Thoracic aorta (tissue), 2 donors: ENCODE results near the gene CFAP54. TPM values are rescaled to one million over a fixed set of nuclear protein-coding genes. Genes with fewer than 3 reads are reported as not detected.

ENCODE experiments used
- ATAC-seq: fragments of 150-250 bp; one replicate; pipeline ENCODE4 v1.8.0; 2017; ENCODE audit warnings: low read depth; ENCODE audit not compliant: insufficient number of reproducible peaks, low FRiP score
- DNase-seq: peaks from one replicate; pipeline ENCODE4 v3.0.0-alpha.2; 2020; ENCODE audit warnings: low spot score
- H3K27ac ChIP-seq, 2 donors: fragments of 200-600 bp; sonication (generic); 1 replicate in 1 of 2; 2 replicates in 1 of 2; pipeline ENCODE4 v1.5.1; 2016; ENCODE audit warnings: mild to moderate bottlenecking in 2 of 2, moderate library complexity in 2 of 2
- H3K27me3 ChIP-seq: fragments of 200-600 bp; sonication (generic); replicated peaks from 2 replicates; pipeline ENCODE4 v1.6.0; 2016; ENCODE audit warnings: mild to moderate bottlenecking; ENCODE audit not compliant: insufficient read depth
- H3K36me3 ChIP-seq: fragments of 200-600 bp; sonication (generic); one replicate; pipeline ENCODE4 v1.5.1; 2016
- H3K4me1 ChIP-seq, 2 donors: fragments of 200-600 bp; sonication (generic); 1 replicate in 1 of 2; 2 replicates in 1 of 2; pipeline versions ENCODE4 v1.5.1 to v1.6.0; 2016; ENCODE audit warnings: low read depth in 2 of 2, mild to moderate bottlenecking in 1 of 2; ENCODE audit not compliant: control insufficient read depth in 1 of 2
- H3K4me3 ChIP-seq: fragments of 200-600 bp; sonication (generic); 2 replicates; pipeline ENCODE4 v1.5.1; 2016; ENCODE audit warnings: mild to moderate bottlenecking
- H3K9me3 ChIP-seq: fragments of 200-600 bp; sonication (generic); 2 replicates; pipeline ENCODE4 v1.5.1; 2016
- total RNA-seq, 2 donors: library from RNA; depleted of rRNA; stranded (reverse); fragments of >200 nt; gene quantifications; one replicate each; pipeline versions ENCODE4 v1.1.0 to v1.2.3, GENCODE V29; 2016
- TF ChIP-seq, protein P1 (sequence below): fragments of 200-600 bp; sonication (generic); IDR thresholded peaks from one replicate; pipeline ENCODE4 v1.5.1; 2019; ENCODE audit warnings: antibody characterized with exemption

CFAP54 gene
- total RNA-seq, 2 donors from 2014 or later = 1.1 to 4.2 TPM

- Histone ChIP-seq H3K4me1 (no peaks in the 10 kb centered on the region), H3K9me3 (peaks cover 5% of the 10 kb centered on the region), H3K27me3 (no peaks in the 10 kb centered on the region), H3K4me3 (no peak overlapping the region), H3K27ac (no peak overlapping the region), H3K36me3 (no peaks in the 10 kb centered on the region)
- TF ChIP-seq, protein P1, sequence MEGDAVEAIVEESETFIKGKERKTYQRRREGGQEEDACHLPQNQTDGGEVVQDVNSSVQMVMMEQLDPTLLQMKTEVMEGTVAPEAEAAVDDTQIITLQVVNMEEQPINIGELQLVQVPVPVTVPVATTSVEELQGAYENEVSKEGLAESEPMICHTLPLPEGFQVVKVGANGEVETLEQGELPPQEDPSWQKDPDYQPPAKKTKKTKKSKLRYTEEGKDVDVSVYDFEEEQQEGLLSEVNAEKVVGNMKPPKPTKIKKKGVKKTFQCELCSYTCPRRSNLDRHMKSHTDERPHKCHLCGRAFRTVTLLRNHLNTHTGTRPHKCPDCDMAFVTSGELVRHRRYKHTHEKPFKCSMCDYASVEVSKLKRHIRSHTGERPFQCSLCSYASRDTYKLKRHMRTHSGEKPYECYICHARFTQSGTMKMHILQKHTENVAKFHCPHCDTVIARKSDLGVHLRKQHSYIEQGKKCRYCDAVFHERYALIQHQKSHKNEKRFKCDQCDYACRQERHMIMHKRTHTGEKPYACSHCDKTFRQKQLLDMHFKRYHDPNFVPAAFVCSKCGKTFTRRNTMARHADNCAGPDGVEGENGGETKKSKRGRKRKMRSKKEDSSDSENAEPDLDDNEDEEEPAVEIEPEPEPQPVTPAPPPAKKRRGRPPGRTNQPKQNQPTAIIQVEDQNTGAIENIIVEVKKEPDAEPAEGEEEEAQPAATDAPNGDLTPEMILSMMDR = no peak
- ATAC-seq (no peak), DNase-seq (no peak)
Observed at GRCh38 chr12:96605684-96606083, 116.3 kb downstream of the CFAP54 start.

GRCh38 chr12:96606134-96606533 is 116.8 kb downstream of the CFAP54 start:
- no peaks in the 10 kb centered on the region for H3K4me1 ChIP-seq
- ATAC-seq (no peak), DNase-seq (no peak)
- peaks cover 5% of the 10 kb centered on the region for H3K9me3 ChIP-seq
- TF ChIP-seq, protein P1 = no peak
- no peak overlapping the region for H3K27ac ChIP-seq
- H3K36me3 ChIP-seq = no peaks in the 10 kb centered on the region
- no peak overlapping the region for H3K4me3 ChIP-seq
- no peaks in the 10 kb centered on the region for H3K27me3 ChIP-seq

DNA sequence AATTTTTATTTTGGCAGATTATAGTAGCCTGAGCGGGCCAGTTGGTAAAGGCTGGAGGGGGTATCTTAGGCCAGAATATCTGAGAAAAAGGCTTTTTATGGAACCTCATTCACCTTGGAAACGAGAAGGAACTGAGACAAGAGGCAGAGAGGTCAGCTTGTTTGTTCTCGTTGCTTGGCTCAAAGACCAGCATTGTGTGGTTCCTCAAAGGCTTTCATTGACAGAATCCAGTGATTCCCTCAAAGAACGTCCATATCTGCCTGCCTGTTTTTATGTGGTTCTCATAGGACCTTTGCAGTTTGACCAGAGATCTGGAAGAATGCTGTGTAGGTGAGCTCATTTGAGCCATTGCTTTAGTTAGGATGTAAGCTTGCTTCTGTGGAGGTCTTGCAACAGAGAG is 117.3 kb downstream of the CFAP54 start:
- Histone ChIP-seq H3K36me3 (no peaks in the 10 kb centered on the region), H3K27ac (no peak overlapping the region), H3K4me1 (no peaks in the 10 kb centered on the region), H3K27me3 (no peaks in the 10 kb centered on the region), H3K9me3 (peaks cover 5% of the 10 kb centered on the region), H3K4me3 (no peak overlapping the region)
- TF ChIP-seq, protein P1 = no peak
- DNase-seq = no peak
- ATAC-seq = no peak

GRCh38 chr12:96617178-96617577 is 127.8 kb downstream of the CFAP54 start:
- Histone ChIP-seq H3K27me3 (no peaks in the 10 kb centered on the region), H3K36me3 (no peaks in the 10 kb centered on the region), H3K4me3 (no peak overlapping the region), H3K27ac (no peak overlapping the region), H3K9me3 (no peaks in the 10 kb centered on the region), H3K4me1 (no peaks in the 10 kb centered on the region)
- ATAC-seq (no peak), DNase-seq (no peak)
- TF ChIP-seq, protein P1 = no peak

GRCh38 chr12:96623155-96623554 is 133.8 kb downstream of the CFAP54 start:
- TF ChIP-seq, protein P1 = no peak
- no peak overlapping the region for H3K4me3 ChIP-seq

More at GRCh38 chr12:96623155-96623554, 133.8 kb downstream of the CFAP54 start:
- H3K27me3 ChIP-seq = no peaks in the 10 kb centered on the region
- H3K36me3 ChIP-seq = no peaks in the 10 kb centered on the region
- DNase-seq (no peak), ATAC-seq (no peak)
- no peak overlapping the region for H3K27ac ChIP-seq
- no peaks in the 10 kb centered on the region for H3K4me1 ChIP-seq
- H3K9me3 ChIP-seq = no peaks in the 10 kb centered on the region
